SU-DHL-6 (cell line): Measurements from ENCODE around the gene DCAF12.

Experiments
- H2AFZ ChIP-seq: fragments of 200-600 bp; sonication (generic); 2 replicates; pipeline ENCODE4 v1.6.1; 2014; ENCODE audit warnings: low read depth, mild to moderate bottlenecking, moderate library complexity, mixed read lengths, antibody characterized with exemption, low read length; ENCODE audit not compliant: severe bottlenecking
- H3F3A ChIP-seq: fragments of 200-600 bp; shearing (Covaris generic); 2 replicates; pipeline ENCODE4 v1.6.0; 2016; ENCODE audit warnings: antibody characterized with exemption, mild to moderate bottlenecking; ENCODE audit not compliant: insufficient read depth
- H3K27ac ChIP-seq: fragments of 200-600 bp; sonication (generic); 2 replicates; pipeline ENCODE4 v1.5.1; 2016; ENCODE audit warnings: low read depth, mild to moderate bottlenecking, low read length, moderate library complexity, mixed read lengths
- H3K27me3 ChIP-seq: fragments of 200-600 bp; sonication (generic), shearing (Covaris generic); 2 replicates; pipeline ENCODE4 v1.6.0; 2014; ENCODE audit warnings: mild to moderate bottlenecking, low read length
- H3K36me3 ChIP-seq: fragments of 200-600 bp; sonication (generic); 2 replicates; pipeline ENCODE4 v1.6.1; 2014; ENCODE audit warnings: mild to moderate bottlenecking, low read length, mixed read lengths
- H3K4me2 ChIP-seq: fragments of 300-600, 200-600 bp; shearing (Covaris generic), sonication (generic); 2 replicates; pipeline ENCODE4 v1.6.0; 2014; ENCODE audit warnings: low read length, low read depth, mild to moderate bottlenecking; ENCODE audit not compliant: poor library complexity, severe bottlenecking
- H3K4me3 ChIP-seq: fragments of 200-600 bp; sonication (generic); 2 replicates; pipeline ENCODE4 v1.5.1; 2014; ENCODE audit warnings: antibody characterized with exemption, low read length, mild to moderate bottlenecking, mixed read lengths; ENCODE audit not compliant: insufficient read depth, poor library complexity, severe bottlenecking
- H3K79me2 ChIP-seq: fragments of 200-600 bp; sonication (generic); 2 replicates; pipeline ENCODE4 v1.6.1; 2014; ENCODE audit warnings: mild to moderate bottlenecking, low read length, moderate library complexity; ENCODE audit not compliant: insufficient read depth
- H3K9ac ChIP-seq: fragments of 200-600 bp; sonication (generic); 2 replicates; pipeline ENCODE4 v1.7.0; 2014; ENCODE audit warnings: mild to moderate bottlenecking, low read length
- H3K9me2 ChIP-seq: fragments of 200-600 bp; sonication (generic); replicated peaks from 2 replicates; pipeline ENCODE4 v1.6.1; 2014; ENCODE audit warnings: low read length; ENCODE audit not compliant: insufficient read depth
- H3K9me3 ChIP-seq: fragments of 200-600 bp; sonication (generic); 2 replicates; pipeline ENCODE4 v1.6.1; 2014; ENCODE audit warnings: low read length, mixed read lengths; ENCODE audit not compliant: insufficient read depth
- H4K20me1 ChIP-seq: fragments of 200-600 bp; sonication (generic); 2 replicates; pipeline ENCODE4 v1.6.1; 2014; ENCODE audit warnings: low read depth, mild to moderate bottlenecking, antibody characterized with exemption, low read length, moderate library complexity, mixed read lengths
- CTCF ChIP-seq: fragments of 200-600 bp; sonication (generic); IDR thresholded peaks from one replicate; pipeline ENCODE4 v1.5.1; 2017; ENCODE audit warnings: antibody characterized with exemption, mild to moderate bottlenecking, low read length, moderate library complexity; ENCODE audit not compliant: insufficient read depth, poor library complexity, severe bottlenecking
- EZH2phosphoT487 ChIP-seq: fragments of 200-600 bp; sonication (generic), shearing (Covaris generic); conservative IDR thresholded peaks from 2 replicates; pipeline ENCODE4 v1.6.1; 2018; ENCODE audit warnings: mild to moderate bottlenecking, antibody characterized with exemption, low read length, moderate library complexity, mixed read lengths

The DCAF12 gene

DNA sequence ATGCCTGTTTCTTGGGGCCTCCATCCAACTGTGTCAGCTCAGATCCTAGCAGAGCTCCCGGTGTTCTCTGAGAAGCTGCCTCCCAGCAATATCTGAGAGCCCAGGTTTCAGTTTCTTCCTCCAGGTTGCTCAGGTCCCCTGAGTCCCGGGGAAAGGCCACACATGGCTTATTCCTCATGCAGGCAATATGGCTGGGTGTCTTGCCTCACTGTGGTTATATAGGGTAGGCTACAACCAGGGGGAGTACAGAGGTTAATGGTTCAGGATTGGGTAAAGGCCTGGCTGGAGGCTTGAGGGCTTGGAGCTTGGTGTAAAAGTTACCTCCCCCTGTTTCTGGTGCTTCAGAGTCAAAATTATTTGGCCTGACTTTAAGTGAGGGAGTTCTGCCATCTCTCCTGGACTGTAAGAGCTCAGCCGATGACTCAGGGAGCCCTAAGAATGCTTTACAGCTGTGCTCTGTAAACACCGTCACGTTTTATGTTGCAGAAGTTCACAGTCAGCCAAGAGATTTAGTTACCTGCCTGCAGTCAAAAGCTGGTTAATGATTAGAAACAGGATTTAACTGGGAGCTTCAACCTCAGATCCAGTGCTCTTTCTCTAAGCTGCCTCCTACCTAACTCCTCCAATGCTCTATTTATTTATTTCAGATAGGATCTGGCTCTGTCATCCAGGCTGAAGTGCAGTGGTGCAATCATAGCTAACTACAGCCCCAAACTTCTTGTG, 53.5 kb downstream of the DCAF12 start:
- no peaks in the 10 kb centered on the region for H3K27me3 ChIP-seq
- H2AFZ ChIP-seq: no peak overlapping the region
- no peaks in the 10 kb centered on the region for H3K79me2 ChIP-seq
- H3K36me3 ChIP-seq: no peaks in the 10 kb centered on the region
- H4K20me1 ChIP-seq: no peaks in the 10 kb centered on the region
- no peak overlapping the region for H3K4me2 ChIP-seq
- H3K4me3 ChIP-seq: no peak overlapping the region
- H3K27ac ChIP-seq: no peak overlapping the region
- no peaks in the 10 kb centered on the region for H3F3A ChIP-seq
- TF ChIP-seq EZH2phosphoT487 (no peak), CTCF (no peak)
- no peaks in the 10 kb centered on the region for H3K9me3 ChIP-seq
- H3K9me2 ChIP-seq: no peaks in the 10 kb centered on the region
- H3K9ac ChIP-seq: no peak overlapping the region

GRCh38 chr9:34072410-34072809, 54.1 kb downstream of the DCAF12 start:
- Histone ChIP-seq H3K27ac (no peak overlapping the region), H3K9me3 (no peaks in the 10 kb centered on the region), H3K36me3 (no peaks in the 10 kb centered on the region), H3K9me2 (no peaks in the 10 kb centered on the region), H3F3A (no peaks in the 10 kb centered on the region), H3K79me2 (no peaks in the 10 kb centered on the region), H3K4me2 (no peak overlapping the region), H3K4me3 (no peak overlapping the region), H2AFZ (no peak overlapping the region), H3K27me3 (no peaks in the 10 kb centered on the region), H4K20me1 (no peaks in the 10 kb centered on the region), H3K9ac (no peak overlapping the region)
- no peak for TF ChIP-seq CTCF
- no peak for TF ChIP-seq EZH2phosphoT487

DNA sequence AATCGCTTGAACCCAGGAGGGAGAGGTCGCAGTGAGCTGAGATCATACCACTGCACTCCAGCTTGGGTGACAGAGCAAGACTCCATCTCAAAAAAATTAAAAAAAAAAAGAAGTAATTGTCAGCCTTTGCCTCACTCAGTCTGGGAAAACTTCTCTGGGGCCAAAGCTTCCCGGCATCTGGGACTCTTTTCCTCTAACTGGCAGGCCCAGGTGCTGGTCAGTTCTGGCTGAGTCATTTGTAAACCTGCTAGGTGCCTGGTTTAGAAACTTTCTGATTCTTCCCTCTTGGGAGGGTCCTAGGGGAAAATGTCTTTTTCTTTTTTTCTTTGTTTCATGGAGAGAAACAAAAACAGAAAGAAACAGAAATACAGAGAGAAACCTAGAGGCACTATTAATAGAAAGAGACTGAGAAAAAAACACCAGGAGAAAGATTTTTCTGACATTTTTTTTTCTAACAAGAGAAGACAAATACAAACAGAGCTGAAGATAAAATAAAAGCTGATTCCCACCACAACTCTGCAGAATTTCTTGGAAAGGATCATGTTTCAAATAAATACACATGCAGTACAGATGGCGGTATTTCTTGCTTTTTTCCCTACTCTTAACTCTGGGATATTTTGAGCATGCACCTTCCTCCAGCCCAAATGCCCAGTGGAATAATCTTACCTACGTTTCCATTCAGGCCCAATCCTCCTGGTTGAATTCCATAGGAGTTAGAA, 55.7 kb downstream of the DCAF12 start:
- H3K9me3 ChIP-seq: no peaks in the 10 kb centered on the region
- TF ChIP-seq EZH2phosphoT487 (no peak), CTCF (no peak)
- no peak overlapping the region for H3K9ac ChIP-seq
- H3K4me2 ChIP-seq: no peak overlapping the region
- H3K36me3 ChIP-seq: no peaks in the 10 kb centered on the region
- no peaks in the 10 kb centered on the region for H3K27me3 ChIP-seq
- H4K20me1 ChIP-seq: no peaks in the 10 kb centered on the region
- no peak overlapping the region for H3K27ac ChIP-seq
- H3K9me2 ChIP-seq: no peaks in the 10 kb centered on the region
- no peak overlapping the region for H2AFZ ChIP-seq
- H3F3A ChIP-seq: no peaks in the 10 kb centered on the region
- H3K79me2 ChIP-seq: no peaks in the 10 kb centered on the region
- H3K4me3 ChIP-seq: no peak overlapping the region
